T-helper 2 cell treated with Interferon-gamma antibody and Interleukin-4, amounts not matched to agents 5 μg/mL and 100 μg/mL, for 36 hours (primary cell): Measurements from ENCODE around the gene TBC1D10A.

Source experiments
- DNase-seq: peaks from one replicate; pipeline ENCODE4 v3.0.0; 2021; ENCODE audit warnings: low spot score
- H3K27ac Mint-ChIP-seq: one replicate; pipeline ENCODE4 v1.8.0; 2021; ENCODE audit warnings: mild to moderate bottlenecking, mixed read lengths
- H3K27me3 Mint-ChIP-seq: one replicate; pipeline ENCODE4 v1.8.0; 2021; ENCODE audit warnings: low read depth, mixed read lengths
- H3K36me3 Mint-ChIP-seq: one replicate; pipeline ENCODE4 v1.8.0; 2021; ENCODE audit warnings: low read depth, mixed read lengths
- H3K4me1 Mint-ChIP-seq: one replicate; pipeline ENCODE4 v1.8.0; 2021; ENCODE audit warnings: low read depth, mixed read lengths
- H3K4me3 Mint-ChIP-seq: one replicate; pipeline ENCODE4 v1.8.0; 2022; ENCODE audit warnings: mild to moderate bottlenecking, moderate library complexity, mixed read lengths
- H3K9me3 Mint-ChIP-seq: one replicate; pipeline ENCODE4 v1.8.0; 2021; ENCODE audit warnings: mixed read lengths

TBC1D10A gene

GRCh38 chr22:30294830-30295229 lies 31.9 kb downstream of the TBC1D10A start:
- H3K27me3 Mint-ChIP-seq: no peaks in the 10 kb centered on the region
- H3K27ac Mint-ChIP-seq: no peak overlapping the region
- DNase-seq: no peak
- peaks cover 32% of the 10 kb centered on the region for H3K4me1 Mint-ChIP-seq
- peaks cover 49% of the 10 kb centered on the region for H3K36me3 Mint-ChIP-seq
- no peaks in the 10 kb centered on the region for H3K9me3 Mint-ChIP-seq
- no peak overlapping the region for H3K4me3 Mint-ChIP-seq

GRCh38 chr22:30294066-30294465 lies 32.7 kb downstream of the TBC1D10A start:
- H3K36me3 Mint-ChIP-seq: peaks cover 42% of the 10 kb centered on the region
- H3K4me1 Mint-ChIP-seq: peaks cover 33% of the 10 kb centered on the region
- H3K27ac Mint-ChIP-seq: peak overlapping the region; percentile 70
- DNase-seq: no peak
- H3K9me3 Mint-ChIP-seq: no peaks in the 10 kb centered on the region
- H3K27me3 Mint-ChIP-seq: no peaks in the 10 kb centered on the region
- no peak overlapping the region for H3K4me3 Mint-ChIP-seq

- Mint-ChIP-seq H3K27ac (no peak overlapping the region), H3K9me3 (no peaks in the 10 kb centered on the region), H3K36me3 (peaks cover 32% of the 10 kb centered on the region), H3K4me1 (peaks cover 35% of the 10 kb centered on the region), H3K27me3 (no peaks in the 10 kb centered on the region), H3K4me3 (no peak overlapping the region)
- DNase-seq: no peak
These were observed 33.7 kb downstream of the TBC1D10A start for GRCh38 chr22:30293026-30293425.

- H3K9me3 Mint-ChIP-seq: no peaks in the 10 kb centered on the region
- no peak for DNase-seq
- no peak overlapping the region for H3K4me3 Mint-ChIP-seq
- H3K27ac Mint-ChIP-seq: no peak overlapping the region
- peaks cover 29% of the 10 kb centered on the region for H3K36me3 Mint-ChIP-seq
- H3K27me3 Mint-ChIP-seq: no peaks in the 10 kb centered on the region
- peaks cover 37% of the 10 kb centered on the region for H3K4me1 Mint-ChIP-seq
These were observed 34.4 kb downstream of the TBC1D10A start for GRCh38 chr22:30292069-30292970.

GRCh38 chr22:30291058-30291892 lies 35.5 kb downstream of the TBC1D10A start:
- Mint-ChIP-seq H3K4me1 (peaks cover 36% of the 10 kb centered on the region), H3K27ac (peak overlapping the region; percentile 86), H3K4me3 (no peak overlapping the region), H3K27me3 (no peaks in the 10 kb centered on the region), H3K9me3 (no peaks in the 10 kb centered on the region), H3K36me3 (peaks cover 27% of the 10 kb centered on the region)
- no peak for DNase-seq

GRCh38 chr22:30290342-30291057 lies 36.2 kb downstream of the TBC1D10A start:
- Mint-ChIP-seq H3K4me3 (peak overlapping the region; percentile 90), H3K27ac (peak overlapping the region; percentile 86), H3K9me3 (no peaks in the 10 kb centered on the region), H3K27me3 (no peaks in the 10 kb centered on the region), H3K4me1 (peaks cover 36% of the 10 kb centered on the region), H3K36me3 (peaks cover 23% of the 10 kb centered on the region)
- no peak for DNase-seq

- Mint-ChIP-seq H3K36me3 (peaks cover 24% of the 10 kb centered on the region), H3K27ac (peak overlapping the region; percentile 86), H3K4me3 (peak overlapping the region; percentile 90), H3K9me3 (no peaks in the 10 kb centered on the region), H3K27me3 (no peaks in the 10 kb centered on the region), H3K4me1 (peaks cover 39% of the 10 kb centered on the region)
- DNase-seq: no peak
These were observed 36.8 kb downstream of the TBC1D10A start for GRCh38 chr22:30289980-30290313.

- Mint-ChIP-seq H3K27me3 (no peaks in the 10 kb centered on the region), H3K4me3 (peak within 1 kb of the TSS; percentile 90), H3K27ac (peak within 1 kb of the TSS; percentile 86), H3K9me3 (no peaks in the 10 kb centered on the region), H3K4me1 (peaks cover 45% of the 10 kb centered on the region), H3K36me3 (peaks cover 27% of the 10 kb centered on the region)
- peak; percentile 95 for DNase-seq
These were observed 37.4 kb downstream of the TBC1D10A start, which contains the start of gene CASTOR1 for GRCh38 chr22:30289141-30289979. TSS of gene CASTOR1 (minus strand) at chr22:30289505. CDS start at chr22:30289497, 8 bp downstream.

GRCh38 chr22:30288419-30289140 lies 38.2 kb downstream of the TBC1D10A start:
- Mint-ChIP-seq H3K9me3 (no peaks in the 10 kb centered on the region), H3K27ac (peak overlapping the region; percentile 80), H3K4me3 (peak overlapping the region; percentile 90), H3K36me3 (peaks cover 22% of the 10 kb centered on the region), H3K27me3 (no peaks in the 10 kb centered on the region), H3K4me1 (peaks cover 48% of the 10 kb centered on the region)
- DNase-seq: no peak

- Mint-ChIP-seq H3K27ac (peak overlapping the region; percentile 80), H3K27me3 (no peaks in the 10 kb centered on the region), H3K9me3 (no peaks in the 10 kb centered on the region), H3K4me3 (peak overlapping the region; percentile 90), H3K36me3 (peaks cover 23% of the 10 kb centered on the region), H3K4me1 (peaks cover 54% of the 10 kb centered on the region)
- peak; percentile 76 for DNase-seq
These were observed 38.9 kb downstream of the TBC1D10A start for GRCh38 chr22:30287648-30288418.

GRCh38 chr22:30286813-30287647 lies 39.7 kb downstream of the TBC1D10A start:
- Mint-ChIP-seq H3K4me3 (peak overlapping the region; percentile 90), H3K27ac (peak overlapping the region; percentile 73), H3K9me3 (no peaks in the 10 kb centered on the region), H3K27me3 (no peaks in the 10 kb centered on the region), H3K36me3 (peaks cover 26% of the 10 kb centered on the region), H3K4me1 (peaks cover 60% of the 10 kb centered on the region)
- DNase-seq: peak; percentile 83
